Measurements from ENCODE around the gene ST6GALNAC4. TPM values are rescaled to one million over a fixed set of nuclear protein-coding genes. Genes with fewer than 3 reads are reported as not detected.

ST6GALNAC4 gene
- total RNA-seq, 6 donors from 2014 or later, result 41.3 to 105 (median 56.2) TPM

DNA sequence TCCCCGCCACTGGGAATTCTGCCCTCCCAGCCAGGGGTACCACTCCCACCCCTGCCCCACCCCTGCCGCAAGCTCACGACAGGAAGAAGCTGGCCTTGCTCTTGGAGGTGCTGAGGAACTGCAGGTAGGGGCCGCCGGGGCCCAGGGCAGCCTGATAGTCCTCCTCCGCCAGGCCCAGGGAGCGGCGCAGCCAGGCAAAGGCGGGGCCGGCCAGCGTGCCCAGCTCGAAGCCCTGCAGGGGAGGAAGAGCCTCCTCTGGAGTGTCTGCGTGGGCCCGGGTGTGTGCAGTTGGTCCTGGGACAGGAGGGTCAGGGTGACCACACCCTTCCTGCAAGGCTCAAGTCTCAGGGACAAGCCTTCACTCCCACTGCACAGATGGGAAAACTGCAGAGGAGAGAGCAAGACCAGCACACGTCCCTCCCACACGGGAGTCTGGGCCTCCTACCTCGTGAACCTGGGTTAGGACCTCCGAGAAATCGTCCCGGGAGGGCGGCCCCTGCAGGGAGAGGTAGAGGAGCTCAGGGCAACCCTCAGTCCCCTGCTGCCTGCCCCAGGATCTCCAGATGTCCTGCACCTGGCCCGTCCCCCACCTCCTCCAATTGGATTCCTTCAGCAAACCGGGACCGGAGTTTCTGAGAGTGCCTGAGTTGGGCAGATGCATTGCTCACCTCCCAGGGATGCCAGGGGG is 11.3 kb upstream of the ST6GALNAC4 start:
- WGBS, 2 donors, result 17 to 33% methylated on average over 5 to 24 of the region's 24 CpGs
- Histone ChIP-seq H3K4me1 (peaks cover 32 to 44% (median 35%) of the 10 kb centered on the region in 4 donors), H3K4me3 (peak overlapping the region in 3 of 4 donors; percentile 40 to 49 (median 42)), H3K27me3 (peaks cover 0 to 12% (median 5%) of the 10 kb centered on the region in 4 donors), H3K36me3 (no peaks in the 10 kb centered on the region), H3K9me3 (no peaks in the 10 kb centered on the region), H3K27ac (peak overlapping the region in 1 of 4 donors; percentile 52)
- peak; percentile 46 to 89 for DNase-seq
- TF ChIP-seq EP300 (IDR thresholded peaks at IDR 0.05), result no peak
- TF ChIP-seq, protein P1, sequence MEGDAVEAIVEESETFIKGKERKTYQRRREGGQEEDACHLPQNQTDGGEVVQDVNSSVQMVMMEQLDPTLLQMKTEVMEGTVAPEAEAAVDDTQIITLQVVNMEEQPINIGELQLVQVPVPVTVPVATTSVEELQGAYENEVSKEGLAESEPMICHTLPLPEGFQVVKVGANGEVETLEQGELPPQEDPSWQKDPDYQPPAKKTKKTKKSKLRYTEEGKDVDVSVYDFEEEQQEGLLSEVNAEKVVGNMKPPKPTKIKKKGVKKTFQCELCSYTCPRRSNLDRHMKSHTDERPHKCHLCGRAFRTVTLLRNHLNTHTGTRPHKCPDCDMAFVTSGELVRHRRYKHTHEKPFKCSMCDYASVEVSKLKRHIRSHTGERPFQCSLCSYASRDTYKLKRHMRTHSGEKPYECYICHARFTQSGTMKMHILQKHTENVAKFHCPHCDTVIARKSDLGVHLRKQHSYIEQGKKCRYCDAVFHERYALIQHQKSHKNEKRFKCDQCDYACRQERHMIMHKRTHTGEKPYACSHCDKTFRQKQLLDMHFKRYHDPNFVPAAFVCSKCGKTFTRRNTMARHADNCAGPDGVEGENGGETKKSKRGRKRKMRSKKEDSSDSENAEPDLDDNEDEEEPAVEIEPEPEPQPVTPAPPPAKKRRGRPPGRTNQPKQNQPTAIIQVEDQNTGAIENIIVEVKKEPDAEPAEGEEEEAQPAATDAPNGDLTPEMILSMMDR (IDR thresholded peaks at IDR 0.05), result no peak
- TF ChIP-seq POLR2AphosphoS5 (IDR thresholded peaks at IDR 0.05), result no peak
- TF ChIP-seq POLR2A (IDR thresholded peaks at IDR 0.05), result no peak
- ATAC-seq (ENCODE audit: low FRiP score in 2 of 2), result peak in 1 of 2 donors; percentile 14

DNA sequence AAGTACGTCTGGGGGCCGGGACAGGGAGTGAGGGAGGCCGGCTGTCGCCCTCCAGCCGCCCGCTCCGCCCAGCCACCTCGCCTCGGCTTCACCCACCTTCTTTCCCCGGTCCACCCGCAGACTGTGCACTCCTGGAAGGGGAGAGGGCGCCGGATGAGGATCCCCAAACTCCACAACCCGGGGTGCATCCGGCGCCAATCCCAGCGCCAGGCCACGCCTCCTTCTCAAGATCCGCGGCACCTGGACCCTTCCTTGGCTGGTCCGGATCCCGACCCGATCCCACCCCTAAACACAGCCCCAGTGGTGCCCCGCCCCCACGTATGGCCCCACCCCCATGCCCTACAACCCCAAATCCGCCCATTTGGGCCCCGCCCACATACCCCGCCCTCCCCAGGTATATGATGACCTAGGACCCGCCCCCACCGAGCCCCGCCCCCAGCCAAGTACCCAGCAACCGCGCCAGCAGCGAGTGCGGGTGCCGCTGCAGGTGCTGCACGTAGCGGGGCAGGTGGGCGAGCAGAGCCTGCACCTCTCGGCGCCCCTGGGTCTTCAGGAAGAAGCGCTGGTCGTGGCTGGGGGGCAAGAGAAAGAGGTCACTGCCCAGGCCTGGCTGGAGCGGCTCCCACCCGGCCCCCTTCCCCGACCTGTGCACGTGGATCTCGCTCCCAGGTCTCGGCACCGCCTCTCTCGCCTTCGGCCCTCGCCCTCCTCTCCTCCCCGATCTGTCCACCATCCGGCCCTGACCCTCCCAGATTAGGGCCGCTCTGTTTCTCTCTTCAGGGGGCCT is 10.6 kb upstream of the ST6GALNAC4 start:
- peak in 1 of 2 donors; percentile 20 for ATAC-seq (ENCODE audit: low FRiP score in 2 of 2)
- Histone ChIP-seq H3K27ac (peak overlapping the region in 1 of 4 donors; percentile 52), H3K4me3 (peak overlapping the region in 3 of 4 donors; percentile 40 to 49 (median 42)), H3K4me1 (peaks cover 32 to 44% (median 35%) of the 10 kb centered on the region in 4 donors), H3K27me3 (peaks cover 0 to 12% (median 5%) of the 10 kb centered on the region in 4 donors), H3K9me3 (no peaks in the 10 kb centered on the region), H3K36me3 (no peaks in the 10 kb centered on the region)
- DNase-seq, result peak; percentile 75 to 88
- no peak for TF ChIP-seq EP300 (IDR thresholded peaks at IDR 0.05)
- TF ChIP-seq, protein P1 (IDR thresholded peaks at IDR 0.05), result no peak
- no peak for TF ChIP-seq POLR2AphosphoS5 (IDR thresholded peaks at IDR 0.05)
- no peak for TF ChIP-seq POLR2A (IDR thresholded peaks at IDR 0.05)
- 3 to 7% methylated on average over 23 to 43 of the region's 56 CpGs for WGBS, 2 donors

DNA sequence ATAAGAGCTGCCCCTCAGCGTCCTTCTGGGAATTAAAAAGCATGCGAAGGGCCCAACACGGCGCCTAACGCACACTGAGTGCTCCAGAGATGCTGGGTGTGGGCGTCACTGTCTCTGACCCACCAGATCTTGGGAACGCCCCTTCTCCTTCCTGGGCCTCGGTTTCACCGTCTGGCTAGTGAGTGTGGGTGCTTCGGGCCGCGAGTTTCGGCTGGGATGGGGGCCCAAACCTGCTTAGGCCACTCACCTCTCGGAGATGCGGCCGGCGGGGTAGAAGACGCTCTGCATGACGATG is 10.0 kb upstream of the ST6GALNAC4 start:
- TF ChIP-seq EP300 (IDR thresholded peaks at IDR 0.05), result no peak
- TF ChIP-seq POLR2A (IDR thresholded peaks at IDR 0.05), result no peak
- no peak for TF ChIP-seq POLR2AphosphoS5 (IDR thresholded peaks at IDR 0.05)
- TF ChIP-seq, protein P1 (IDR thresholded peaks at IDR 0.05), result no peak
- ATAC-seq (ENCODE audit: low FRiP score in 2 of 2) (no peak), DNase-seq (no peak)
- 0 to 19% methylated on average over 8 to 19 of the region's 19 CpGs for WGBS, 2 donors
- peak overlapping the region in 1 of 4 donors; percentile 46 for H3K27ac ChIP-seq
- H3K4me3 ChIP-seq, result peak overlapping the region in 3 of 4 donors; percentile 40 to 49 (median 42)
- no peaks in the 10 kb centered on the region for H3K9me3 ChIP-seq
- H3K36me3 ChIP-seq, result no peaks in the 10 kb centered on the region
- peaks cover 0 to 12% (median 5%) of the 10 kb centered on the region in 4 donors for H3K27me3 ChIP-seq
- peaks cover 34 to 45% (median 37%) of the 10 kb centered on the region in 4 donors for H3K4me1 ChIP-seq

DNA sequence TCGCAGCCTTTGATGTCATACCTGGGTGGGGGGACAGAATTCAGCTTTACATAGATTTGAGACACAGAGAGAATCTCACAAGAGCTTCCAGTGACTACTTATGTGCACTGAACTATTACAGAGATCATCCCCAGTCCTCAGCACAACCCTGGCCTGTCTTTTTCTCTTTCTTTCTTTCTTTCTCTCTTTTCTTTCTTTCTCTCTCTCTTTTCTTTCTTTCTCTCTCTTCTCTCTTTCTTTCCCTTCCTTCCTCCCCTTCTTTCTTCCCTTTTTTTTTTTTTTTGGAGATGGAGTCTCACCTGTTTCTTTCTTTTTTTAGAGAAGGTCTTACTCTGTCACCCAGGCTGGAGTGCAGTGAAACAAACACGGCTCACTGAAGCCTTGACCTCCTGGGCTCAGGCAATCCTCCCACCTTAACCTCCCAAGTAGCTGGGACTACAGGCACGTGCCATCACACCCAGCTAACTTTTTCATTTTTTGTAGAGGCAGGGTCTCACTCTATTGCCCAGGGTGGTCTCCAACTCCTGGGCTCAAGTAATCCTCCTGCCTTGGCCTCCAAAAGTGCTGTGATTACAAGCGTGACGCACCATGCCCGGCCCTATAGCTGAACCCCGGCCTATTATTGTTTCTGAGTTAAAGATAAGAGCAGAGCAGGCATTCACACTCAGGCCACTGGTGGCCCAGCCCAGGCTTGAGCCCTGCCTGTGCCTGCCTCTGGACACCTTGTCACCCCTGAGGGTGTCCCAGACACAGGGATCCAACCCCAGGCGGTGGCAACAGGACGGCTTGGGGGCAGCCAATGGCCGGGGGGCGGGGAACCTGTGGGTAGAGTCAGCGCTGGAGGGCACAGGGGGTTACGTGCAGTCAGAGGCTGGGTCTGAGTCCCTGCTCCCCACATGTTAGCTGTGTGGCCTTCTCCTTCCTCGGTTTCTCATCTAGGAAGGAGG is 9.4 kb upstream of the ST6GALNAC4 start:
- Histone ChIP-seq H3K36me3 (no peaks in the 10 kb centered on the region), H3K9me3 (no peaks in the 10 kb centered on the region), H3K27ac (no peak overlapping the region), H3K27me3 (peaks cover 0 to 12% (median 5%) of the 10 kb centered on the region in 4 donors), H3K4me3 (peak overlapping the region in 2 of 4 donors; percentile 40 to 42), H3K4me1 (peaks cover 36 to 45% (median 41%) of the 10 kb centered on the region in 4 donors)
- 79 to 94% methylated on average over 3 to 14 of the region's 14 CpGs for WGBS, 2 donors
- DNase-seq (no peak), ATAC-seq (ENCODE audit: low FRiP score in 2 of 2) (no peak)
- TF ChIP-seq POLR2A (IDR thresholded peaks at IDR 0.05), result no peak
- TF ChIP-seq EP300 (IDR thresholded peaks at IDR 0.05), result no peak
- TF ChIP-seq, protein P1 (IDR thresholded peaks at IDR 0.05), result no peak
- TF ChIP-seq POLR2AphosphoS5 (IDR thresholded peaks at IDR 0.05), result no peak
